SK-N-MC (cell line): Measurements from ENCODE around the gene RPUSD4.

Experiments
- EZH2 ChIP-seq: fragments of 200-600 bp; sonication (generic); IDR thresholded peaks from one replicate; pipeline ENCODE4 v1.6.1; 2017; ENCODE audit warnings: antibody characterized with exemption
- POLR2AphosphoS5 ChIP-seq: IDR thresholded peaks from 2 replicates; pipeline ENCODE4 v1.6.1; 2012; ENCODE audit warnings: mild to moderate bottlenecking, low read depth, low read length, borderline replicate concordance

DNA sequence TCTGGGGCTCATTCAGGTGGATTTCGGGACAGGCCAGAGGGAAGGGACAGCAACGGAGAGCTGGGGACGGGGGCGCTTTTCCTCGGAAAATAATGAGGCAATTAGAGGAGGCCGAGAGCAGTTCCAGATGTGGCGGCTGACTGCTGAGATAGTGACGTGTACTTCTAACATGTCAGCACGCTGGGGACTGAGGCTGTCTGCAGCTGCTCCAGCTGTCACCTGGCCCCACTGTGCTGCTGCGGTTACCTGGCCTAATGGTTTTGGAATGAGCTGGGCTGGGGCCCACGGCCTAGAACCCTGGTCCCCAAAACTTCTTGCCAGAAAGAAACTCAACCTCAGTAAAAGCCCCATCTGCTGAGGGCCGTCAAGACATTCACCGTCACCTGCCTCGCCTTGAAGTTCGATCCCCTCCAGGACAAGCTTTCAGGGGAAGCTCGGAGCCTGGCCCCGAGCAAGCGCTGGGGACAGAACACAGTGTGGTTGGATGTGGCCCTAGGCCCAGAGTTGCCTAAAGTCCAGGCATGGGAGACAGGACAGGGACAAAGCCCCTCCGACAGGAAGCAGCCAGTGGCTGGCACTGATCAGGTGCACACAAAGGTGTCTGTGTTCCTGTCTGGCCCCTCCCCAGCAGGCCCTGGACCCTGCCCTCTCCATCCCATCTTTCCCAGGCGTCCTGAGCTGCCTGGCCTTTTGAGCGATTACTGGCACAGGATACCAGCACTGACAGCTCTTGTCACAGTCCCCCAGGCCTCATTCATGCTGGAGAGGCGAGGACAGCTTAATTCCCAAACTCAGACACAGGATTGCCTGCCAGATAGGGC, 22.1 kb downstream of the RPUSD4 start:
- TF ChIP-seq EZH2 (no peak), POLR2AphosphoS5 (no peak)
